Activated CD4-positive, alpha-beta memory T cell treated with anti-CD3 and anti-CD28 coated beads, Interleukin-2, amount 10 ng/mL, durations not matched to agents 7 days and 5 days (primary cell): ENCODE measurements around the gene RREB1. TPM values are rescaled to one million over a fixed set of nuclear protein-coding genes. Genes with fewer than 3 reads are reported as not detected.

Experiments
- CTCF ChIA-PET: fragments of 350-600 bp; sonication (Branson Sonifier 250); formaldehyde crosslinking; loops from one replicate; lab custom pipeline; 2021; ENCODE audit warnings: antibody characterized with exemption, inconsistent platforms; lab: Charles Lee
- POLR2A ChIA-PET: fragments of 350-600 bp; sonication (Branson Sonifier 250); formaldehyde crosslinking; loops from one replicate; lab custom pipeline; 2021; ENCODE audit warnings: antibody characterized with exemption; lab: Charles Lee
- DNase-seq: peaks from one replicate; pipeline ENCODE4 v3.0.0-alpha.2; 2020
- H3K27ac Mint-ChIP-seq: one replicate; pipeline ENCODE4 v1.8.0; 2021; ENCODE audit warnings: mild to moderate bottlenecking, mixed read lengths
- H3K27me3 Mint-ChIP-seq: one replicate; pipeline ENCODE4 v1.8.0; 2021; ENCODE audit warnings: mixed read lengths
- H3K36me3 Mint-ChIP-seq: one replicate; pipeline ENCODE4 v1.8.0; 2021; ENCODE audit warnings: low read depth, mixed read lengths
- H3K4me1 Mint-ChIP-seq: one replicate; pipeline ENCODE4 v1.8.0; 2021; ENCODE audit warnings: mixed read lengths
- H3K4me3 Mint-ChIP-seq: one replicate; pipeline ENCODE4 v1.8.0; 2021; ENCODE audit warnings: mild to moderate bottlenecking, mixed read lengths
- H3K9me3 Mint-ChIP-seq: one replicate; pipeline ENCODE4 v1.8.0; 2021; ENCODE audit warnings: mixed read lengths
- total RNA-seq, 2 experiments: library from RNA; stranded (reverse); gene quantifications; one replicate each; pipeline ENCODE4 v1.2.3, GENCODE V29; 2021

The RREB1 gene
- total RNA-seq, 2 experiments from 2014 or later: 26.5 to 27.9 TPM

- no peak for DNase-seq
- POLR2A ChIA-PET: no interaction called here
- H3K4me3 Mint-ChIP-seq: no peak overlapping the region
- H3K4me1 Mint-ChIP-seq: peaks cover 18% of the 10 kb centered on the region
- CTCF ChIA-PET: interaction anchor here (0.5 to 1.7 kb wide), 2 partner anchors 8 to 18 kb away, joined by 3 to 4 read pairs; no protein-coding TSS in a partner anchor
- no peak overlapping the region for H3K27ac Mint-ChIP-seq
- no peaks in the 10 kb centered on the region for H3K27me3 Mint-ChIP-seq
- H3K36me3 Mint-ChIP-seq: peaks cover 30% of the 10 kb centered on the region
- H3K9me3 Mint-ChIP-seq: no peaks in the 10 kb centered on the region
These were observed 128.8 kb downstream of the RREB1 start for GRCh38 chr6:7236306-7237209.

- POLR2A ChIA-PET: no interaction called here
- Mint-ChIP-seq H3K9me3 (no peaks in the 10 kb centered on the region), H3K36me3 (peaks cover 21% of the 10 kb centered on the region), H3K4me3 (no peak overlapping the region), H3K27ac (no peak overlapping the region), H3K4me1 (peaks cover 18% of the 10 kb centered on the region), H3K27me3 (no peaks in the 10 kb centered on the region)
- CTCF ChIA-PET: interaction anchor here (0.7 to 1.3 kb wide), 2 partner anchors 100 to 444 kb away, joined by 3 read pairs; no protein-coding TSS in a partner anchor
- DNase-seq: no peak
These were observed 130.0 kb downstream of the RREB1 start for GRCh38 chr6:7237653-7238188.

GRCh38 chr6:7238526-7238899 lies 130.8 kb downstream of the RREB1 start:
- Mint-ChIP-seq H3K4me1 (peaks cover 23% of the 10 kb centered on the region), H3K9me3 (no peaks in the 10 kb centered on the region), H3K27ac (no peak overlapping the region), H3K4me3 (no peak overlapping the region), H3K36me3 (peaks cover 21% of the 10 kb centered on the region), H3K27me3 (no peaks in the 10 kb centered on the region)
- POLR2A ChIA-PET: no interaction called here
- DNase-seq: no peak
- CTCF ChIA-PET: interaction anchor here (0.7 to 1.4 kb wide), 8 partner anchors 13 to 692 kb away, joined by 3 to 6 read pairs (median 3); no protein-coding TSS in a partner anchor

- ChIA-PET CTCF (interaction anchor here (0.6 to 1.4 kb wide), 9 partner anchors 13 to 693 kb away, joined by 3 to 6 read pairs (median 3); no protein-coding TSS in a partner anchor), POLR2A (no interaction called here)
- peak overlapping the region; percentile 22 for H3K27ac Mint-ChIP-seq
- DNase-seq: peak; percentile 73
- H3K4me1 Mint-ChIP-seq: peaks cover 19% of the 10 kb centered on the region
- no peaks in the 10 kb centered on the region for H3K27me3 Mint-ChIP-seq
- H3K4me3 Mint-ChIP-seq: no peak overlapping the region
- H3K36me3 Mint-ChIP-seq: peaks cover 24% of the 10 kb centered on the region
- H3K9me3 Mint-ChIP-seq: no peaks in the 10 kb centered on the region
These were observed 131.3 kb downstream of the RREB1 start for GRCh38 chr6:7238900-7239589.

GRCh38 chr6:7239590-7239948 lies 131.8 kb downstream of the RREB1 start:
- CTCF ChIA-PET: interaction anchor here (0.6 to 1.4 kb wide), 5 partner anchors 12 to 153 kb away, joined by 3 to 6 read pairs (median 4); no protein-coding TSS in a partner anchor
- Mint-ChIP-seq H3K27ac (peak overlapping the region; percentile 22), H3K4me1 (peaks cover 19% of the 10 kb centered on the region), H3K36me3 (peaks cover 21% of the 10 kb centered on the region), H3K9me3 (no peaks in the 10 kb centered on the region), H3K4me3 (no peak overlapping the region), H3K27me3 (no peaks in the 10 kb centered on the region)
- DNase-seq: no peak
- POLR2A ChIA-PET: no interaction called here

GRCh38 chr6:7240351-7240750 lies 132.6 kb downstream of the RREB1 start:
- H3K4me3 Mint-ChIP-seq: no peak overlapping the region

GRCh38 chr6:7241160-7241559 lies 133.4 kb downstream of the RREB1 start:
- H3K9me3 Mint-ChIP-seq: no peaks in the 10 kb centered on the region
- H3K27me3 Mint-ChIP-seq: no peaks in the 10 kb centered on the region
- DNase-seq: no peak
- no peak overlapping the region for H3K4me3 Mint-ChIP-seq
- POLR2A ChIA-PET: no interaction called here
- H3K36me3 Mint-ChIP-seq: peaks cover 15% of the 10 kb centered on the region
- peaks cover 14% of the 10 kb centered on the region for H3K4me1 Mint-ChIP-seq
- no peak overlapping the region for H3K27ac Mint-ChIP-seq
- CTCF ChIA-PET: interaction anchor here (0.6 kb wide), 1 partner anchor 563 kb away, joined by 3 read pairs; no protein-coding TSS in a partner anchor

More at GRCh38 chr6:7240351-7240750, 132.6 kb downstream of the RREB1 start:
- Mint-ChIP-seq H3K9me3 (no peaks in the 10 kb centered on the region), H3K4me1 (peaks cover 18% of the 10 kb centered on the region), H3K36me3 (peaks cover 19% of the 10 kb centered on the region), H3K27ac (no peak overlapping the region), H3K27me3 (no peaks in the 10 kb centered on the region)
- POLR2A ChIA-PET: no interaction called here
- CTCF ChIA-PET: no interaction called here
- DNase-seq: no peak

- Mint-ChIP-seq H3K36me3 (peaks cover 15% of the 10 kb centered on the region), H3K9me3 (no peaks in the 10 kb centered on the region), H3K4me1 (peaks cover 12% of the 10 kb centered on the region), H3K27ac (no peak overlapping the region), H3K27me3 (no peaks in the 10 kb centered on the region), H3K4me3 (no peak overlapping the region)
- POLR2A ChIA-PET: interaction anchor here (0.7 kb wide), 1 partner anchor 154 kb away, joined by 3 read pairs; no protein-coding TSS in a partner anchor
- no peak for DNase-seq
- CTCF ChIA-PET: interaction anchor here (0.6 kb wide), 1 partner anchor 564 kb away, joined by 3 read pairs; no protein-coding TSS in a partner anchor
These were observed 134.2 kb downstream of the RREB1 start for GRCh38 chr6:7241709-7242645.

GRCh38 chr6:7242835-7243178 lies 135.0 kb downstream of the RREB1 start:
- ChIA-PET CTCF (interaction anchor here (0.6 to 1.7 kb wide), 10 partner anchors 8 to 740 kb away, joined by 3 to 14 read pairs (median 4); no protein-coding TSS in a partner anchor), POLR2A (interaction anchor here (0.7 kb wide), 1 partner anchor 155 kb away, joined by 3 read pairs; no protein-coding TSS in a partner anchor)
- Mint-ChIP-seq H3K27me3 (no peaks in the 10 kb centered on the region), H3K4me1 (peaks cover 12% of the 10 kb centered on the region), H3K27ac (no peak overlapping the region), H3K4me3 (no peak overlapping the region), H3K36me3 (peaks cover 19% of the 10 kb centered on the region), H3K9me3 (no peaks in the 10 kb centered on the region)
- no peak for DNase-seq

GRCh38 chr6:7243179-7243981 lies 135.6 kb downstream of the RREB1 start:
- Mint-ChIP-seq H3K27me3 (no peaks in the 10 kb centered on the region), H3K4me3 (no peak overlapping the region), H3K36me3 (peaks cover 22% of the 10 kb centered on the region), H3K4me1 (peaks cover 12% of the 10 kb centered on the region), H3K9me3 (no peaks in the 10 kb centered on the region), H3K27ac (no peak overlapping the region)
- DNase-seq: peak; percentile 47
- ChIA-PET POLR2A (interaction anchor here (0.6 to 0.7 kb wide), 2 partner anchors 156 to 828 kb away, joined by 3 read pairs; no protein-coding TSS in a partner anchor), CTCF (interaction anchor here (0.6 to 1.7 kb wide), 25 partner anchors 9 to 739 kb away, joined by 3 to 14 read pairs (median 3); no protein-coding TSS in a partner anchor)
